ENCODE measurements around the gene MBD2. TPM values are rescaled to one million over a fixed set of nuclear protein-coding genes. Genes with fewer than 3 reads are reported as not detected.

MBD2 gene
- total RNA-seq, 1 experiment from 2014 or later: 37.0 TPM

DNA sequence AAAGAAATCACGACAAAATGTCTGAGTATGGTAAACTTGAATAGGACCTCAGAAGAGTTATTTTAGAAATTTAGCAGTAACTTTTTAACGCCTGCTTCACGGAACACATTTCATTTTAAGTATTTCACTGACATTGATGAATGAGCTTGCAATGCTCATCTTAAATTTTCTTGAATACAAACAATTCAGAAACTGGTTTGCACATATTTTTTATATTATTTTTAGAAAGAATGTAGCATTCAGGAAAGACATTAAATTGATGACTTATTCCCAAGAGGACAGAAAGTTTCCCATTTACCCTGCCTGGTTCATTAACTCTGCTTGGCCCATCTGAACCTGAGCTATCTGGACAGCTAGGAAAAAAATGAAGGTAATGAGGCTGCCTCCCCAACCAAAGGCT, 89.3 kb downstream of the MBD2 start:
- ATAC-seq: no peak

GRCh38 chr18:54134053-54134452, 90.4 kb downstream of the MBD2 start:
- Histone ChIP-seq H3K4me3 (ENCODE audit: low read length) (no peak overlapping the region), H3K27me3 (ENCODE audit: low read length) (no peaks in the 10 kb centered on the region), H2AFZ (ENCODE audit: low read length) (no peak overlapping the region), H3K4me1 (ENCODE audit: insufficient read depth, low read length) (peaks cover 11% of the 10 kb centered on the region; the same call in 1 of the 2 replicates), H3F3A (ENCODE audit: low read length, unreplicated experiment) (no peaks in the 10 kb centered on the region), H3K9me3 (ENCODE audit: low read length) (no peaks in the 10 kb centered on the region), H3K4me2 (ENCODE audit: low read length) (peak overlapping the region; percentile 26; the same call in 1 of the 2 replicates), H3K79me2 (ENCODE audit: low read length) (no peaks in the 10 kb centered on the region), H3K27ac (ENCODE audit: low read length) (0 out of 2 replicates have a peak overlapping the region, but pooled peaks have one; percentile 9), H3K9ac (ENCODE audit: low read length) (no peak overlapping the region), H3K9me2 (replicated peaks; ENCODE audit: low read length) (no peaks in the 10 kb centered on the region), H3K36me3 (ENCODE audit: low read depth, low read length) (no peaks in the 10 kb centered on the region), H4K20me1 (ENCODE audit: low read length) (no peaks in the 10 kb centered on the region)
- ATAC-seq (peak; percentile 58), DNase-seq (peak; percentile 33)
- BruUV-seq (replicated peaks): no TSS peak
- ChIA-PET POLR2A (ENCODE audit: unreplicated experiment) (interaction anchor here (0.7 kb wide), 1 partner anchor 9 kb away, joined by 7 read pairs; no protein-coding TSS in a partner anchor), CTCF (no interaction called here)
- intact Hi-C loops (cut with micrococcal nuclease): no loop called here
- TF ChIP-seq EZH2 (IDR thresholded peaks at IDR 0.05; ENCODE audit: low read length, unreplicated experiment): no peak
- no peak for TF ChIP-seq EZH2phosphoT487 (IDR thresholded peaks at IDR 0.05; ENCODE audit: borderline replicate concordance, low read length)
- no peak for TF ChIP-seq CTCF (conservative IDR thresholded peaks at IDR 0.05; ENCODE audit: low read depth, low read length)

More for the DNA sequence above, 89.3 kb downstream of the MBD2 start:
- no peak for DNase-seq
- Histone ChIP-seq H3K27ac (ENCODE audit: low read length) (no peak overlapping the region), H3K36me3 (ENCODE audit: low read depth, low read length) (no peaks in the 10 kb centered on the region), H3K4me3 (ENCODE audit: low read length) (no peak overlapping the region), H3K79me2 (ENCODE audit: low read length) (no peaks in the 10 kb centered on the region), H4K20me1 (ENCODE audit: low read length) (no peaks in the 10 kb centered on the region), H3K4me2 (ENCODE audit: low read length) (no peak overlapping the region), H3K9me3 (ENCODE audit: low read length) (no peaks in the 10 kb centered on the region), H3K27me3 (ENCODE audit: low read length) (no peaks in the 10 kb centered on the region), H3F3A (ENCODE audit: low read length, unreplicated experiment) (no peaks in the 10 kb centered on the region), H2AFZ (ENCODE audit: low read length) (no peak overlapping the region), H3K9ac (ENCODE audit: low read length) (no peak overlapping the region), H3K4me1 (ENCODE audit: insufficient read depth, low read length) (peaks cover 11% of the 10 kb centered on the region; the same call in 1 of the 2 replicates), H3K9me2 (replicated peaks; ENCODE audit: low read length) (no peaks in the 10 kb centered on the region)
- intact Hi-C loops (cut with micrococcal nuclease): no loop called here
- TF ChIP-seq EZH2 (IDR thresholded peaks at IDR 0.05; ENCODE audit: low read length, unreplicated experiment) (no peak), CTCF (conservative IDR thresholded peaks at IDR 0.05; ENCODE audit: low read depth, low read length) (no peak), EZH2phosphoT487 (IDR thresholded peaks at IDR 0.05; ENCODE audit: borderline replicate concordance, low read length) (no peak)
- ChIA-PET CTCF (no interaction called here), POLR2A (ENCODE audit: unreplicated experiment) (no interaction called here)
- BruUV-seq (replicated peaks): no TSS peak

DNA sequence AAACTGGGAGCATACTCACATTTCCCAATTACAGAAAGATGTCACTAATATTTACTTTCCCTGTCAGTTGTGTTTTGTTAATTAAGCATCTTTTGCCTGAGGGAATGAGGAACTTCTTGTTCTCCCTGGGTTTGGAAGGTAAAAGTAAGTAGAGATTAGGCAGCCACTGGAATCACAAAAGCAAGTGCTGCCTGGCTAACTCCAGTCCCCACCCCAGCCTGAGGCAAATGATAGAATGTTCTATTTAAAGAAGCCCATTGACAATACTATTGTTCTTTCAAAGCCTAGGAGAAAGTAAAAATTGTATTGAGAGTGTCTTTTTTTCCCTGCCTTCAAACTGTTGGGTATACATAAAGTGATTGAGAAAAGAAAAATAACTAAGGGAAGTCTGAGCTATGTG, 93.8 kb downstream of the MBD2 start:
- H3F3A ChIP-seq (ENCODE audit: low read length, unreplicated experiment): no peaks in the 10 kb centered on the region
- H3K4me1 ChIP-seq (ENCODE audit: insufficient read depth, low read length): peaks cover 11% of the 10 kb centered on the region; the same call in 1 of the 2 replicates
- ChIA-PET POLR2A (ENCODE audit: unreplicated experiment) (no interaction called here), CTCF (no interaction called here)
- BruUV-seq (replicated peaks): no TSS peak
- DNase-seq: no peak
- H3K79me2 ChIP-seq (ENCODE audit: low read length): no peaks in the 10 kb centered on the region
- H3K9me3 ChIP-seq (ENCODE audit: low read length): no peaks in the 10 kb centered on the region
- ATAC-seq: peak; percentile 20; the same call in 1 of the 2 replicates
- no peaks in the 10 kb centered on the region for H4K20me1 ChIP-seq (ENCODE audit: low read length)
- no peaks in the 10 kb centered on the region for H3K27me3 ChIP-seq (ENCODE audit: low read length)
- no peak overlapping the region for H3K9ac ChIP-seq (ENCODE audit: low read length)
- H3K36me3 ChIP-seq (ENCODE audit: low read depth, low read length): no peaks in the 10 kb centered on the region
- no peak for TF ChIP-seq CTCF (conservative IDR thresholded peaks at IDR 0.05; ENCODE audit: low read depth, low read length)
- TF ChIP-seq EZH2 (IDR thresholded peaks at IDR 0.05; ENCODE audit: low read length, unreplicated experiment): no peak
- TF ChIP-seq EZH2phosphoT487 (IDR thresholded peaks at IDR 0.05; ENCODE audit: borderline replicate concordance, low read length): no peak
- H3K4me2 ChIP-seq (ENCODE audit: low read length): no peak overlapping the region
- H2AFZ ChIP-seq (ENCODE audit: low read length): no peak overlapping the region
- no peak overlapping the region for H3K27ac ChIP-seq (ENCODE audit: low read length)
- intact Hi-C loops (cut with micrococcal nuclease): loop anchor here (2.0 kb wide), 1 partner anchor 18 kb away; no protein-coding TSS in a partner anchor
- no peaks in the 10 kb centered on the region for H3K9me2 ChIP-seq (replicated peaks; ENCODE audit: low read length)
- no peak overlapping the region for H3K4me3 ChIP-seq (ENCODE audit: low read length)
